ENCODE measurements around the gene KIF9. TPM values are rescaled to one million over a fixed set of nuclear protein-coding genes. Genes with fewer than 3 reads are reported as not detected.

KIF9 gene
- total RNA-seq, 1 experiment from 2014 or later = 13.1 TPM

DNA sequence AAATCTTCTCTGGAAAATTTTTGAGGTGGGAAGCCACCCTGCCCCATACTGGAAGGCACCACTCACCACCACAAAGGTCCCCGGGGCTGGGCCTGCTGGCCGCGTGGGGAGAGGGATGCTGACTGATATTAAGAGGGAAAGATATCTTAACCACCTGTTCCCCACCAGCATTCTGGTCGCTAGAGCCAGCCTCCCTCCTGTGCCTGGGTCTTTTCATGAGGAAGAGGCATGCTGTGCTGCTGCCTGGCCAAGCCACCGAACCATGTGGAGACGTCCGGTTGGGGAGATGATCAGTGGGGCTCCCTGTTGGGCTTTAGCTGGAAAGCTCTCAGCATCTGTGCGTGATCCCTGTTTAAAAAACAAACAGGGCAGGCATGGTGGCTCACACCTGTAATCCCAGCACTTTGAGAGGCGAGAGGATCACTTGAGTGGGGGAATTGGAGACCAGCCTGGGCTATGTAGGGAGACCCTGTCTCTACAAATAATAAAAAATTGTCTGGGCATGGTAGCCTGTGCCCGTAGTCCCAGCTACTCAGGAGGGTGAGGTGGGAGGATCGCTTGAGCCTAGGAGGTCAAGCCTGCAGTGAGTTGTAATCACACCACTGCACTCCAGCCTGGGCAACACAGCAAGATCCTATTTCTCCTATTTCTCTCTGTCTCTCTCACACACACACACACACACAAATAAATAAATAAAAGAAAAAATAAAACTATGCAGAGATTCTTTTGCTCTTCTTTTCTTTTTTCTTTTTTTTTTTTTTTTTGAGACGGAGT lies 1.2 kb upstream of the KIF9 start (continued):
- TF ChIP-seq CTCF (IDR thresholded peaks at IDR 0.05 in 2 of 3, conservative IDR thresholded peaks at IDR 0.05 in 1 of 3; ENCODE audit: borderline replicate concordance in 1 of 3, insufficient read depth in 1 of 3, low read depth in 2 of 3, low read length in 2 of 3) = no peak
- no peak for TF ChIP-seq YY1 (IDR thresholded peaks at IDR 0.05; ENCODE audit: extremely low read depth, insufficient replicate concordance, low read depth, low read length)
- TF ChIP-seq POLR2A (IDR thresholded peaks at IDR 0.05; ENCODE audit: borderline replicate concordance, extremely low read depth, insufficient read depth, insufficient read length) = no peak
- no peak for TF ChIP-seq MAX (IDR thresholded peaks at IDR 0.05)
- TF ChIP-seq TCF7L2 (IDR thresholded peaks at IDR 0.05; ENCODE audit: borderline replicate concordance, extremely low read depth, insufficient read depth, insufficient read length) = no peak
- no peak for TF ChIP-seq ELF1 (IDR thresholded peaks at IDR 0.05; ENCODE audit: borderline replicate concordance, low read depth)

GRCh38 chr3:47283193-47283537 lies 566 bp upstream of the KIF9 start:
- no peak for DNase-seq (ENCODE audit: low read depth, low spot score)
- Histone ChIP-seq H3K4me3 (replicated peaks in 1 of 2; ENCODE audit: low read depth in 1 of 2, low read length in 2 of 2) (peak overlapping the region; percentile 84 to 99), H3K27me3 (ENCODE audit: insufficient read depth, low read length) (no peaks in the 10 kb centered on the region), H3K9ac (ENCODE audit: low read length) (peak overlapping the region; percentile 91), H2AFZ (ENCODE audit: low read depth, low read length, poor library complexity, severe bottlenecking) (no peak overlapping the region), H3K36me3 (ENCODE audit: control insufficient read depth in 1 of 2, insufficient read depth in 2 of 2, low read length in 2 of 2) (peaks cover 0 to 2% of the 10 kb centered on the region in 2 experiments; a peak in 1 of 4 replicates), H3K79me2 (ENCODE audit: insufficient read depth, low read length) (peaks cover 71% of the 10 kb centered on the region), H3K27ac (ENCODE audit: low read depth, low read length) (peak overlapping the region; percentile 76), H3K9me3 (ENCODE audit: control insufficient read depth in 1 of 2, insufficient read depth in 1 of 2, low read depth in 1 of 2, low read length in 2 of 2) (no peaks in the 10 kb centered on the region), H3K4me2 (ENCODE audit: low read length) (peak overlapping the region; percentile 74), H3K4me1 (ENCODE audit: control insufficient read depth in 1 of 2, insufficient read depth in 2 of 2, low read length in 2 of 2) (peaks cover 11 to 19% of the 10 kb centered on the region in 2 experiments; a peak in 3 of 4 replicates), H3K9me2 (ENCODE audit: insufficient read depth) (no peaks in the 10 kb centered on the region), H4K20me1 (ENCODE audit: insufficient read depth) (no peaks in the 10 kb centered on the region)
- 0 out of 2 replicates have a peak, but pooled peaks have one; percentile 3 for ATAC-seq
- CTCF ChIA-PET = interaction anchor here (0.8 kb wide), 1 partner anchor 41 kb away, joined by 3 read pairs; no protein-coding TSS in a partner anchor
- BruUV-seq (replicated peaks) = no TSS peak
- RAD21 ChIA-PET (ENCODE audit: low non-redundant PET in 1 of 2, low total read pairs in 2 of 2, uncharacterized antibody in 2 of 2, unreplicated experiment in 2 of 2) = no interaction called here
- POLR2A ChIA-PET = no interaction called here
- intact Hi-C loops (cut with micrococcal nuclease) = no loop called here
- TF ChIP-seq CEBPB (IDR thresholded peaks at IDR 0.05; ENCODE audit: low read depth) (no peak), CBX3 (IDR thresholded peaks at IDR 0.05; ENCODE audit: low read depth) (no peak), EZH2phosphoT487 (IDR thresholded peaks at IDR 0.05; ENCODE audit: borderline replicate concordance) (no peak), CTCF (IDR thresholded peaks at IDR 0.05 in 2 of 3, conservative IDR thresholded peaks at IDR 0.05 in 1 of 3; ENCODE audit: borderline replicate concordance in 1 of 3, insufficient read depth in 1 of 3, low read depth in 2 of 3, low read length in 2 of 3) (no peak), SRF (IDR thresholded peaks at IDR 0.05; ENCODE audit: low read depth) (no peak), POLR2AphosphoS5 (IDR thresholded peaks at IDR 0.05; ENCODE audit: low read depth, low read length) (no peak), FOSL1 (IDR thresholded peaks at IDR 0.05; ENCODE audit: low read depth) (no peak), EZH2 (IDR thresholded peaks at IDR 0.05) (no peak), RAD21 (IDR thresholded peaks at IDR 0.05; ENCODE audit: low read depth) (no peak), YY1 (IDR thresholded peaks at IDR 0.05; ENCODE audit: extremely low read depth, insufficient replicate concordance, low read depth, low read length) (no peak), ELF1 (IDR thresholded peaks at IDR 0.05; ENCODE audit: borderline replicate concordance, low read depth) (no peak), ZFX (IDR thresholded peaks at IDR 0.05) (no peak; the same call in 1 of the 2 replicates), SIN3A (IDR thresholded peaks at IDR 0.05; ENCODE audit: low read depth) (no peak)
- TF ChIP-seq, protein P1, sequence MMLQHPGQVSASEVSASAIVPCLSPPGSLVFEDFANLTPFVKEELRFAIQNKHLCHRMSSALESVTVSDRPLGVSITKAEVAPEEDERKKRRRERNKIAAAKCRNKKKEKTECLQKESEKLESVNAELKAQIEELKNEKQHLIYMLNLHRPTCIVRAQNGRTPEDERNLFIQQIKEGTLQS (IDR thresholded peaks at IDR 0.05) = no peak
